HCT116 (cell line): ENCODE results near the gene DOCK11. TPM values are rescaled to one million over a fixed set of nuclear protein-coding genes. Genes with fewer than 3 reads are reported as not detected.

Experiments
- ATAC-seq: fragments of 200-7000 bp; cut with Tn5 transposase; 2 replicates; pipeline ENCODE4 v1.9.1; 2020; ENCODE audit warnings: mild to moderate bottlenecking, moderate library complexity
- BruUV-seq: library from RNA; stranded (reverse); fragments of 400-500 nt; replicated peaks from 2 replicates; lab custom pipeline; 2021; lab: Mats Ljungman, UMichigan
- CTCF ChIA-PET: fragments of 300-600 bp; sonication (Branson Sonifier 250); formaldehyde crosslinking; loops from one replicate; lab custom pipeline; 2021; ENCODE audit warnings: antibody characterized with exemption; lab: Charles Lee
- POLR2A ChIA-PET: fragments of 300-600, 350-600 bp; sonication (Branson Sonifier 250); formaldehyde crosslinking; loops from one replicate; lab custom pipeline; 2021; ENCODE audit warnings: antibody characterized with exemption; lab: Charles Lee
- RAD21 ChIA-PET, 2 experiments: fragments of 300-600 bp; sonication (Branson Sonifier 250); formaldehyde crosslinking; loops; one replicate each; lab custom pipeline; 2023; ENCODE audit warnings: low total read pairs in 2 of 2; ENCODE audit not compliant: uncharacterized antibody in 2 of 2, unreplicated experiment in 2 of 2, low non-redundant PET in 1 of 2; lab: Charles Lee
- DNase-seq: peaks from one replicate; pipeline ENCODE4 v3.0.0-alpha.2; 2010; ENCODE audit warnings: low read depth, low spot score
- H2AFZ ChIP-seq: fragments of 200-600 bp; shearing (Covaris generic), sonication (generic); 2 replicates; pipeline ENCODE4 v1.6.1; 2017; ENCODE audit warnings: low read depth, mixed run types, mixed read lengths, antibody characterized with exemption, low read length; ENCODE audit not compliant: poor library complexity, severe bottlenecking
- H3K27ac ChIP-seq: 2 replicates; pipeline ENCODE4 v1.5.1; 2012; ENCODE audit warnings: low read depth, low read length
- H3K27me3 ChIP-seq: fragments of 200-600 bp; sonication (generic); 2 replicates; pipeline ENCODE4 v1.6.1; 2016; ENCODE audit warnings: mixed run types, low read length, mixed read lengths; ENCODE audit not compliant: insufficient read depth
- H3K36me3 ChIP-seq, 2 experiments: fragments of 200-500 bp in 1 of 2; fragments of 200-600 bp in 1 of 2; sonication (Bioruptor generic) in 1 of 2; sonication (generic) in 1 of 2; 2 replicates each; pipeline versions ENCODE4 v1.5.1 to v1.6.1; 2014 to 2016; ENCODE audit warnings: low read length in 2 of 2, inconsistent platforms in 1 of 2, mixed read lengths in 1 of 2, mixed run types in 1 of 2; ENCODE audit not compliant: insufficient read depth in 2 of 2, control insufficient read depth in 1 of 2
- H3K4me1 ChIP-seq, 2 experiments: fragments of 200-600 bp in 1 of 2; sonication (generic) in 1 of 2; 2 replicates each; pipeline versions ENCODE4 v1.5.1 to v1.6.1; 2012 to 2017; ENCODE audit warnings: low read length in 2 of 2, inconsistent platforms in 1 of 2, mild to moderate bottlenecking in 1 of 2, mixed read lengths in 1 of 2, mixed run types in 1 of 2, moderate library complexity in 1 of 2; ENCODE audit not compliant: insufficient read depth in 2 of 2, control insufficient read depth in 1 of 2
- H3K4me2 ChIP-seq: fragments of 200-600 bp; sonication (generic); 2 replicates; pipeline ENCODE4 v1.6.1; 2017; ENCODE audit warnings: mixed run types, low read length, mixed read lengths
- H3K4me3 ChIP-seq, 2 experiments: fragments of 200-600 bp in 1 of 2; sonication (generic) in 1 of 2; replicated peaks in 1 of 2; 2 replicates each; pipeline ENCODE4 v1.5.1; 2011 to 2016; ENCODE audit warnings: low read length in 2 of 2, control low read depth in 1 of 2, low read depth in 1 of 2, mild to moderate bottlenecking in 1 of 2, mixed read lengths in 1 of 2, mixed run types in 1 of 2
- H3K79me2 ChIP-seq: fragments of 200-600 bp; sonication (generic); 2 replicates; pipeline ENCODE4 v1.6.1; 2017; ENCODE audit warnings: mild to moderate bottlenecking, mixed run types, low read length, moderate library complexity, mixed read lengths; ENCODE audit not compliant: insufficient read depth
- H3K9ac ChIP-seq: fragments of 200-600 bp; sonication (generic); 2 replicates; pipeline ENCODE4 v1.6.1; 2016; ENCODE audit warnings: low read length, mixed read lengths
- H3K9me2 ChIP-seq: fragments of 200-600 bp; sonication (generic), shearing (Covaris generic); 2 replicates; pipeline ENCODE4 v1.6.1; 2017; ENCODE audit warnings: mixed run types, mild to moderate bottlenecking, moderate library complexity; ENCODE audit not compliant: insufficient read depth
- H3K9me3 ChIP-seq, 2 experiments: fragments of 200-500 bp in 1 of 2; fragments of 200-600 bp in 1 of 2; sonication (Bioruptor generic) in 1 of 2; sonication (generic) in 1 of 2; 2 replicates each; pipeline ENCODE4 v1.6.1; 2014 to 2017; ENCODE audit warnings: low read length in 2 of 2, mixed read lengths in 2 of 2, inconsistent platforms in 1 of 2, low read depth in 1 of 2, mild to moderate bottlenecking in 1 of 2, mixed run types in 1 of 2, moderate library complexity in 1 of 2; ENCODE audit not compliant: control insufficient read depth in 1 of 2, insufficient read depth in 1 of 2
- H4K20me1 ChIP-seq: fragments of 200-600 bp; sonication (generic), shearing (Covaris generic); 2 replicates; pipeline ENCODE4 v1.6.1; 2017; ENCODE audit warnings: mixed run types, mild to moderate bottlenecking, moderate library complexity; ENCODE audit not compliant: insufficient read depth
- ATF3 ChIP-seq: IDR thresholded peaks from 2 replicates; pipeline ENCODE4 v1.6.1; 2012
- ELF1 ChIP-seq: IDR thresholded peaks from 2 replicates; pipeline ENCODE4 v1.6.1; 2012; ENCODE audit warnings: low read depth, borderline replicate concordance
- JUND ChIP-seq: IDR thresholded peaks from 2 replicates; pipeline ENCODE4 v1.6.1; 2012
- POLR2A ChIP-seq: IDR thresholded peaks from 2 replicates; pipeline ENCODE4 v1.7.0; 2011; ENCODE audit warnings: borderline replicate concordance; ENCODE audit not compliant: insufficient read depth, insufficient read length; ENCODE audit errors: extremely low read depth
- POLR2AphosphoS5 ChIP-seq: IDR thresholded peaks from 2 replicates; pipeline ENCODE4 v1.6.1; 2011; ENCODE audit warnings: mild to moderate bottlenecking, low read depth, low read length, moderate library complexity
- RAD21 ChIP-seq: IDR thresholded peaks from 2 replicates; pipeline ENCODE4 v1.6.1; 2012; ENCODE audit warnings: low read depth, mild to moderate bottlenecking
- REST ChIP-seq: IDR thresholded peaks from 2 replicates; pipeline ENCODE4 v1.6.1; 2012; ENCODE audit warnings: low read depth
- SIN3A ChIP-seq: IDR thresholded peaks from 2 replicates; pipeline ENCODE4 v1.6.1; 2012; ENCODE audit warnings: low read depth
- TCF7L2 ChIP-seq: IDR thresholded peaks from 2 replicates; pipeline ENCODE4 v1.7.0; 2011; ENCODE audit warnings: borderline replicate concordance, inconsistent platforms; ENCODE audit not compliant: insufficient read depth, insufficient read length; ENCODE audit errors: extremely low read depth
- ZFX ChIP-seq: fragments of 450-650 bp; IDR thresholded peaks from 2 replicates; pipeline ENCODE4 v1.6.1; 2017
- intact Hi-C: fragments of 100-400 bp; cut with micrococcal nuclease; formaldehyde crosslinking; loops from 2 replicates; pipeline ENCODE4 v1.10.0; 2022
- total RNA-seq: library from RNA; stranded (reverse); gene quantifications from one replicate; pipeline ENCODE4 v1.2.1, GENCODE V29; 2021; ENCODE audit not compliant: unreplicated experiment

Gene DOCK11
- total RNA-seq, 1 experiment from 2014 or later = 0.59 TPM

- ChIA-PET RAD21 (no interaction called here), CTCF (no interaction called here), POLR2A (no interaction called here)
- H3K9me2 ChIP-seq = no peaks in the 10 kb centered on the region
- H3K79me2 ChIP-seq = no peaks in the 10 kb centered on the region
- no peaks in the 10 kb centered on the region for H3K36me3 ChIP-seq
- no peaks in the 10 kb centered on the region for H3K9me3 ChIP-seq
- intact Hi-C loops = no loop called here
- H4K20me1 ChIP-seq = no peaks in the 10 kb centered on the region
- no peak for ATAC-seq
- no peak overlapping the region for H3K9ac ChIP-seq
- H3K4me3 ChIP-seq = no peak overlapping the region
- BruUV-seq = no TSS peak
- H2AFZ ChIP-seq = no peak overlapping the region
- no peaks in the 10 kb centered on the region; the same call in 1 of the 2 replicates for H3K27me3 ChIP-seq
- no peak for TF ChIP-seq POLR2A
- TF ChIP-seq ATF3 = no peak
- no peak for TF ChIP-seq POLR2AphosphoS5
- TF ChIP-seq RAD21 = no peak
- TF ChIP-seq ELF1 = no peak
- no peak for TF ChIP-seq SIN3A
- TF ChIP-seq JUND = no peak
- no peak for TF ChIP-seq TCF7L2
- TF ChIP-seq ZFX = no peak
- TF ChIP-seq REST = no peak
- no peak overlapping the region for H3K4me2 ChIP-seq
- H3K4me1 ChIP-seq = no peaks in the 10 kb centered on the region
- no peak overlapping the region for H3K27ac ChIP-seq
- no peak for DNase-seq
Measured at GRCh38 chrX:118694638-118695037, 199.0 kb downstream of the DOCK11 start.
